ENCODE measurements around the gene GALNT12. TPM values are rescaled to one million over a fixed set of nuclear protein-coding genes. Genes with fewer than 3 reads are reported as not detected.
A peak's percentile ranks its signal among the peaks of the same experiment; 100 is the strongest.

GALNT12 gene
- total and polyA plus RNA-seq, 2 experiments from 2014 or later: 4.2 to 19.7 TPM

- Histone ChIP-seq H3K27ac (no peak overlapping the region), H3K4me3 (no peak overlapping the region), H3K27me3 (no peaks in the 10 kb centered on the region), H3K36me3 (no peaks in the 10 kb centered on the region), H3K9me3 (ENCODE audit: low read depth) (no peaks in the 10 kb centered on the region), H3K4me1 (ENCODE audit: low read depth) (no peaks in the 10 kb centered on the region)
- DNase-seq (ENCODE audit: low read depth in 1 of 2, low spot score in 1 of 2): no peak
- no peak for TF ChIP-seq CTCF (IDR thresholded peaks at IDR 0.05; ENCODE audit: low read depth, low read length)
Measured at GRCh38 chr9:98855592-98855991, 48.1 kb downstream of the GALNT12 start.

- peak in 1 of 2 donors; percentile 88 for DNase-seq (ENCODE audit: low read depth in 1 of 2, low spot score in 1 of 2)
- Histone ChIP-seq H3K36me3 (no peaks in the 10 kb centered on the region), H3K9me3 (ENCODE audit: low read depth) (no peaks in the 10 kb centered on the region), H3K4me3 (no peak overlapping the region), H3K27ac (no peak overlapping the region), H3K27me3 (no peaks in the 10 kb centered on the region), H3K4me1 (ENCODE audit: low read depth) (no peaks in the 10 kb centered on the region)
- no peak for TF ChIP-seq CTCF (IDR thresholded peaks at IDR 0.05; ENCODE audit: low read depth, low read length)
Measured at GRCh38 chr9:98856982-98857381, 49.5 kb downstream of the GALNT12 start.

DNA sequence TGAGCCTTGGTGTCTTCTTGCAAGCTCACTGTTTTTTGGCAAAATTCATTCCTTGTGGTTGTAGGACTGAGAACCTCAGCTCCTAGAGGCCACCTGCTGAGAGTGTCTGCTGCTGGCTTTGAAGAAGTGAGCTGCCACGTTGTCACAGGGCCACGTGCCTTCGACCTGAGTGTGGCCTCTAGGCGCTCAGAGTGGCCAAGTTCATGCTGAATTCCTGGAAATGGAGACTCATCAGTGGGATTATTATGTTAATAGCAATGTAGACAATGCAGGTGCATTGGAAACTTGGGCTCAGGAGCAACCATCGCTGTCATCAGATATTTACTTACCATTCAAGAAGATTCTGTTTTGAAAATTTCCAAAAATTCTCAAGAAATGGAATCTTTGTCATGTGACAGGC is 52.5 kb downstream of the GALNT12 start:
- no peak for DNase-seq (ENCODE audit: low read depth in 1 of 2, low spot score in 1 of 2)
- Histone ChIP-seq H3K27me3 (no peaks in the 10 kb centered on the region), H3K4me1 (ENCODE audit: low read depth) (no peaks in the 10 kb centered on the region), H3K4me3 (no peak overlapping the region), H3K27ac (no peak overlapping the region), H3K36me3 (no peaks in the 10 kb centered on the region), H3K9me3 (ENCODE audit: low read depth) (no peaks in the 10 kb centered on the region)
- no peak for TF ChIP-seq CTCF (IDR thresholded peaks at IDR 0.05; ENCODE audit: low read depth, low read length)

GRCh38 chr9:98860871-98861293 is 53.4 kb downstream of the GALNT12 start:
- Histone ChIP-seq H3K36me3 (no peaks in the 10 kb centered on the region), H3K9me3 (ENCODE audit: low read depth) (no peaks in the 10 kb centered on the region), H3K4me3 (no peak overlapping the region), H3K27me3 (no peaks in the 10 kb centered on the region), H3K27ac (no peak overlapping the region), H3K4me1 (ENCODE audit: low read depth) (no peaks in the 10 kb centered on the region)
- peak; percentile 56 for TF ChIP-seq CTCF (IDR thresholded peaks at IDR 0.05; ENCODE audit: low read depth, low read length)
- DNase-seq (ENCODE audit: low read depth in 1 of 2, low spot score in 1 of 2): peak; percentile 57 to 92

GRCh38 chr9:98861781-98862504 is 54.5 kb downstream of the GALNT12 start:
- Histone ChIP-seq H3K4me3 (no peak overlapping the region), H3K4me1 (ENCODE audit: low read depth) (no peaks in the 10 kb centered on the region), H3K27ac (no peak overlapping the region), H3K9me3 (ENCODE audit: low read depth) (no peaks in the 10 kb centered on the region), H3K27me3 (no peaks in the 10 kb centered on the region), H3K36me3 (no peaks in the 10 kb centered on the region)
- no peak for TF ChIP-seq CTCF (IDR thresholded peaks at IDR 0.05; ENCODE audit: low read depth, low read length)
- peak in 1 of 2 donors; percentile 77 for DNase-seq (ENCODE audit: low read depth in 1 of 2, low spot score in 1 of 2)

Data from cardiac muscle cell (in vitro differentiated cells and primary cell).